AML-193 (cell line): ENCODE measurements around the gene DHRS1.
"Not testable (repeated sequence)": the region's sequence is repeated elsewhere in the genome, so short reads cannot be mapped to it uniquely, and the experiment has no call there.

Experiments
- DNase-seq, 2 experiments: peaks; one replicate each; lab custom pipeline; 2025; lab: John Stamatoyannopoulos, UW

Gene DHRS1

GRCh38 chr14:24246765-24247212 lies 52.8 kb downstream of the DHRS1 start:
- no peak for DNase-seq

- DNase-seq: not testable (repeated sequence)
These were observed 54.2 kb downstream of the DHRS1 start for GRCh38 chr14:24245350-24245749.

- peak; percentile 31 to 57 for DNase-seq
These were observed 56.2 kb downstream of the DHRS1 start for GRCh38 chr14:24243336-24243836.

- peak; percentile 85 to 95 for DNase-seq
These were observed 57.6 kb downstream of the DHRS1 start for GRCh38 chr14:24241829-24242443.
